ENCODE results near the gene SLN.

SLN gene

GRCh38 chr11:107695446-107695845 lies 16.4 kb downstream of the SLN start:
- DNase-seq (no peak), ATAC-seq (ENCODE audit: insufficient read depth, low read depth) (no peak)
- H3K27ac ChIP-seq (ENCODE audit: low read length), result no peak overlapping the region
- TF ChIP-seq EZH2 (IDR thresholded peaks at IDR 0.05; ENCODE audit: borderline replicate concordance, low read depth, low read length, severe bottlenecking), result no peak
- TF ChIP-seq, protein P1, sequence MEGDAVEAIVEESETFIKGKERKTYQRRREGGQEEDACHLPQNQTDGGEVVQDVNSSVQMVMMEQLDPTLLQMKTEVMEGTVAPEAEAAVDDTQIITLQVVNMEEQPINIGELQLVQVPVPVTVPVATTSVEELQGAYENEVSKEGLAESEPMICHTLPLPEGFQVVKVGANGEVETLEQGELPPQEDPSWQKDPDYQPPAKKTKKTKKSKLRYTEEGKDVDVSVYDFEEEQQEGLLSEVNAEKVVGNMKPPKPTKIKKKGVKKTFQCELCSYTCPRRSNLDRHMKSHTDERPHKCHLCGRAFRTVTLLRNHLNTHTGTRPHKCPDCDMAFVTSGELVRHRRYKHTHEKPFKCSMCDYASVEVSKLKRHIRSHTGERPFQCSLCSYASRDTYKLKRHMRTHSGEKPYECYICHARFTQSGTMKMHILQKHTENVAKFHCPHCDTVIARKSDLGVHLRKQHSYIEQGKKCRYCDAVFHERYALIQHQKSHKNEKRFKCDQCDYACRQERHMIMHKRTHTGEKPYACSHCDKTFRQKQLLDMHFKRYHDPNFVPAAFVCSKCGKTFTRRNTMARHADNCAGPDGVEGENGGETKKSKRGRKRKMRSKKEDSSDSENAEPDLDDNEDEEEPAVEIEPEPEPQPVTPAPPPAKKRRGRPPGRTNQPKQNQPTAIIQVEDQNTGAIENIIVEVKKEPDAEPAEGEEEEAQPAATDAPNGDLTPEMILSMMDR (IDR thresholded peaks at IDR 0.05; ENCODE audit: borderline replicate concordance, extremely low read depth, low read length, poor library complexity, severe bottlenecking), result no peak
- no peak overlapping the region for H3K4me2 ChIP-seq (ENCODE audit: insufficient read depth, low read length)
- H3K36me3 ChIP-seq (ENCODE audit: insufficient read depth, low read length), result no peaks in the 10 kb centered on the region
- no peaks in the 10 kb centered on the region for H3K4me1 ChIP-seq (ENCODE audit: insufficient read depth, low read length)
- no peaks in the 10 kb centered on the region for H4K20me1 ChIP-seq (ENCODE audit: insufficient read depth, low read length)
- no peak overlapping the region for H2AFZ ChIP-seq (ENCODE audit: low read depth, low read length)
- no peaks in the 10 kb centered on the region for H3K79me2 ChIP-seq (ENCODE audit: insufficient read depth, low read length)
- H3K9ac ChIP-seq (ENCODE audit: low read depth, low read length), result no peak overlapping the region
- no peaks in the 10 kb centered on the region for H3K9me3 ChIP-seq (ENCODE audit: insufficient read depth, low read length, severe bottlenecking)
- H3K27me3 ChIP-seq (ENCODE audit: insufficient read depth, low read length, poor library complexity), result no peaks in the 10 kb centered on the region
- no peak overlapping the region for H3K4me3 ChIP-seq (ENCODE audit: low read depth in 1 of 2, low read length in 2 of 2)

DNA sequence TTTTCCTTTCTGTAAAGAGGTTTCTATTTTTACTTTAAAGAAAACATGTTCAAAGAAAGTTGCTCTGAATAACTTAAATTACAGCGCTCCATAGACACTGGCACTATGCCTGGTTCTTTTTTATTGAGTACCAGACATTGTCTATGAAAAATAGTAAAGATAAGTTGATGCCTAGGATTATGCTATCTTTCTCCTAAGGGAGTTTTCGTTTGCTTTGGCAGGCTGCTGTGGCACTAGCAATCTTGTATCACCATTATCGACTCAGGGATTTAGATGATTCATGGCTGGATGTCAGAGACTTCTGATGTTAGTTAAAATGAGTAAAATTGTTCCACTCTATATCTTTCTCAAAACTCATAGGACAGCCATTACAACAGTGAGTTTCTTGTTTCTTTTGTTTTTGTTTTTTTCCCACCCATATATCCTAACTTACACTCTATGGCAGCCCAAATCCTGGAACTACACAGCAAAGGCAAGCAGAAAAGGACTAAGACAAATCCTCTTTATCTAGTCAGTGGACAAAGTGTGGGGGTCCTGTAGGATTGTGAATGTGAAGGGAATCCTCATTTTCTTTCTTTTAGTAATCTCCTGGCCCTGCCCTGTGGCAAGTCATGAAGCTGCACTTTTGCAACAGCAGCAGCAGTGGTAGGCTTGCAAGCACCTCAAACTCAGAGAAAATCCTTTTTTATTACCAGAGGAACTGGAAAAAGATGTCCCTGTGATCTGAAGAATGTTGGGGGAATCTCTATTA lies 20.7 kb downstream of the SLN start:
- no peak for DNase-seq
- H3K27me3 ChIP-seq (ENCODE audit: insufficient read depth, low read length, poor library complexity), result no peaks in the 10 kb centered on the region
- no peaks in the 10 kb centered on the region for H3K79me2 ChIP-seq (ENCODE audit: insufficient read depth, low read length)
- H3K4me1 ChIP-seq (ENCODE audit: insufficient read depth, low read length), result peaks cover 3% of the 10 kb centered on the region; the same call in 1 of the 2 replicates
- H3K4me3 ChIP-seq (ENCODE audit: low read depth in 1 of 2, low read length in 2 of 2), result no peak overlapping the region
- H3K4me2 ChIP-seq (ENCODE audit: insufficient read depth, low read length), result no peak overlapping the region
- H2AFZ ChIP-seq (ENCODE audit: low read depth, low read length), result no peak overlapping the region
- TF ChIP-seq, protein P1 (IDR thresholded peaks at IDR 0.05; ENCODE audit: borderline replicate concordance, extremely low read depth, low read length, poor library complexity, severe bottlenecking), result no peak
- TF ChIP-seq EZH2 (IDR thresholded peaks at IDR 0.05; ENCODE audit: borderline replicate concordance, low read depth, low read length, severe bottlenecking), result no peak
- H3K9ac ChIP-seq (ENCODE audit: low read depth, low read length), result no peak overlapping the region
- H3K9me3 ChIP-seq (ENCODE audit: insufficient read depth, low read length, severe bottlenecking), result no peaks in the 10 kb centered on the region
- ATAC-seq (ENCODE audit: insufficient read depth, low read depth), result no peak
- no peak overlapping the region for H3K27ac ChIP-seq (ENCODE audit: low read length)
- H3K36me3 ChIP-seq (ENCODE audit: insufficient read depth, low read length), result no peaks in the 10 kb centered on the region
- H4K20me1 ChIP-seq (ENCODE audit: insufficient read depth, low read length), result no peaks in the 10 kb centered on the region

- TF ChIP-seq EZH2 (IDR thresholded peaks at IDR 0.05; ENCODE audit: borderline replicate concordance, low read depth, low read length, severe bottlenecking), result no peak
- TF ChIP-seq, protein P1 (IDR thresholded peaks at IDR 0.05; ENCODE audit: borderline replicate concordance, extremely low read depth, low read length, poor library complexity, severe bottlenecking), result peak; percentile 67
- no peak overlapping the region for H3K27ac ChIP-seq (ENCODE audit: low read length)
- H3K36me3 ChIP-seq (ENCODE audit: insufficient read depth, low read length), result no peaks in the 10 kb centered on the region
- DNase-seq, result peak; percentile 61
- H3K79me2 ChIP-seq (ENCODE audit: insufficient read depth, low read length), result no peaks in the 10 kb centered on the region
- peak overlapping the region; percentile 45 for H3K4me2 ChIP-seq (ENCODE audit: insufficient read depth, low read length)
- H2AFZ ChIP-seq (ENCODE audit: low read depth, low read length), result peak overlapping the region; percentile 54; the same call in 1 of the 2 replicates
- no peaks in the 10 kb centered on the region for H4K20me1 ChIP-seq (ENCODE audit: insufficient read depth, low read length)
- no peaks in the 10 kb centered on the region for H3K9me3 ChIP-seq (ENCODE audit: insufficient read depth, low read length, severe bottlenecking)
- ATAC-seq (ENCODE audit: insufficient read depth, low read depth), result peak; percentile 80
- peaks cover 3% of the 10 kb centered on the region; the same call in 1 of the 2 replicates for H3K4me1 ChIP-seq (ENCODE audit: insufficient read depth, low read length)
- H3K9ac ChIP-seq (ENCODE audit: low read depth, low read length), result no peak overlapping the region
- H3K27me3 ChIP-seq (ENCODE audit: insufficient read depth, low read length, poor library complexity), result no peaks in the 10 kb centered on the region
- no peak overlapping the region for H3K4me3 ChIP-seq (ENCODE audit: low read depth in 1 of 2, low read length in 2 of 2)
Measured at GRCh38 chr11:107689317-107690202, 22.3 kb downstream of the SLN start.
